ENCODE results near the gene PALS1.

The PALS1 gene

DNA sequence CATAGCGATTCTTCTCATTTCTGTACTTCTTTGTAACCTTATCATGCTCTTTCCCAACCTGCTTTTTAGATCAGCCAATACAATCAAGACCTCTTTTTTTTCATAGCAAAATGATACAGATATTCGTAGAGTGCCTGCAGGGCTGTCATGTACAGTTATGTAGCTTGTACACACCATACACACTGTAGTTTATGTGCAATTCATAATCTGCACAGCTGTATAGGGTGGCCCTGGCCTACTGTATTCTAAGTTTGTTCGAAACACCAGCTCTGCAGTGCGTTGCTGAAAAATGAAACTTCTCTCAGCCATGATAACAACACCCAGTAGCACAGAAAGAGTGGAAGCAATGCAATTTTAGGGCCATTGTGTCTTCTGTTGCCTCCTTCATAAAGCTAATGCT, 15.7 kb upstream of the PALS1 start:
- TF ChIP-seq Cebpa-rat (IDR thresholded peaks at IDR 0.05): no peak
- no peaks in the 10 kb centered on the region for H3K36me3 ChIP-seq
- H4K20me1 ChIP-seq: no peaks in the 10 kb centered on the region
- H3K4me2 ChIP-seq: no peak overlapping the region
- H3K4me3 ChIP-seq: no peak overlapping the region
- H3K4me1 ChIP-seq: no peaks in the 10 kb centered on the region
- no peak overlapping the region for H3K9ac ChIP-seq
- no peaks in the 10 kb centered on the region for H3K27me3 ChIP-seq
- H3K27ac ChIP-seq: no peak overlapping the region
- no peaks in the 10 kb centered on the region for H3K9me3 ChIP-seq (replicated peaks in 1 of 11)

DNA sequence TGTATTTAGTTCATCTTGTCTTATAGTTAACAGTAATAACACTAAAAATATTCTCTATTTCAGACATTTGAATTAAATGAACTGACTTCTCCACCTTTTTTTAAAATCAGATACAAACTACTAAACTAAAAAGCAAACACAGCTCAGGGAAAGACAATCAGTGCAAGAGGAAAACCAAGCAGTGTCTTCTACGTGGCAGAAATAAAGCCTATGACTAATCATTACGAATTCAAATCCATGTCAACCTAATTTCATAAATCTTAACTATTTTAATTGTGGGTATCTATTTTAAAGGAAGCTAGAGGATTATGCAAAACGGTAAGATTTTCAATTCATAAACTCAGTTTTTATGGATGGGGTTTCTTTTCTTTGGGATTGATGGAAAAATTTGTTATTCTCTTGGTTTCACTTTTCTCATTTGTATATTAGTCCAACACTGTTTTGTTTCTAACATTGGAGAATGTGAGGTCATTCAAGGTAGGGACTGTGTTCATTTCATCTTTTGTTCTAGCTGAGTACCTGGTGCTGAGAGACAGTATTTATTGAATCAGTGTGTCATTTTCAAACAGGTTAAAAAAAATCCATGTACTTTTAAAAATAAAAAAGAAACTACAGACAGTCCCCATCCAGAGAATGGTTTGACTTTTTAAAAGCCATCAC, 12.8 kb upstream of the PALS1 start:
- TF ChIP-seq Cebpa-rat (IDR thresholded peaks at IDR 0.05): no peak
- H3K27ac ChIP-seq: no peak overlapping the region
- H3K9ac ChIP-seq: no peak overlapping the region
- no peak overlapping the region for H3K4me2 ChIP-seq
- no peaks in the 10 kb centered on the region for H4K20me1 ChIP-seq
- H3K4me3 ChIP-seq: no peak overlapping the region
- H3K9me3 ChIP-seq (replicated peaks in 1 of 11): no peaks in the 10 kb centered on the region
- H3K4me1 ChIP-seq: no peaks in the 10 kb centered on the region
- H3K27me3 ChIP-seq: no peaks in the 10 kb centered on the region
- no peaks in the 10 kb centered on the region for H3K36me3 ChIP-seq

- TF ChIP-seq Cebpa-rat (IDR thresholded peaks at IDR 0.05): no peak
- H3K27me3 ChIP-seq: no peaks in the 10 kb centered on the region
- no peaks in the 10 kb centered on the region for H3K36me3 ChIP-seq
- no peaks in the 10 kb centered on the region for H3K4me1 ChIP-seq
- no peak overlapping the region for H3K4me2 ChIP-seq
- no peaks in the 10 kb centered on the region for H3K9me3 ChIP-seq (replicated peaks in 1 of 11)
- no peaks in the 10 kb centered on the region for H4K20me1 ChIP-seq
- no peak overlapping the region for H3K9ac ChIP-seq
- no peak overlapping the region for H3K27ac ChIP-seq
- H3K4me3 ChIP-seq: no peak overlapping the region
These were observed 9.2 kb upstream of the PALS1 start for GRCh38 chr14:67232066-67232465.

DNA sequence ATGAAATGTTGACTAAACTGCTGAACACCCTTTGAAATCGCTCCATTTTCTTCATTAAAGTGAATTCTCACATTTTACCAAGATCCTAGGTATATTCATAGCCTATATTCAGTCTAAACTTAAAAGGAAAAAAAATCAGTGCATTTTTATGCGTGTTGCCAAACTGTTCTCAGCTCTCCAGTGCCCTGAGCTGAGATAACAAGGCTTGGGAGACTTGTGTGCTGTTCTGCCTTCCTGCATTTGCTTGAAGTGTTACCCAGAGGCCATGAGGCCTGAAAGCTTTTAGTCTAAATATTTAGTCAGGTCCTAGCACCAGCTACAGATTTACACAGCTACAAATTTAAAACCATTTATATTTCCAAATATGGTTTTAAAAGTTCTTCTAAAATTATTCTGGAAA, 8.6 kb upstream of the PALS1 start:
- TF ChIP-seq Cebpa-rat (IDR thresholded peaks at IDR 0.05): no peak
- no peaks in the 10 kb centered on the region for H3K27me3 ChIP-seq
- H3K36me3 ChIP-seq: no peaks in the 10 kb centered on the region
- no peaks in the 10 kb centered on the region for H3K4me1 ChIP-seq
- no peak overlapping the region for H3K4me2 ChIP-seq
- no peaks in the 10 kb centered on the region for H4K20me1 ChIP-seq
- H3K4me3 ChIP-seq: no peak overlapping the region
- H3K9me3 ChIP-seq (replicated peaks in 1 of 11): no peaks in the 10 kb centered on the region
- no peak overlapping the region for H3K9ac ChIP-seq
- H3K27ac ChIP-seq: no peak overlapping the region

GRCh38 chr14:67237591-67237990, 3.6 kb upstream of the PALS1 start:
- no peak for TF ChIP-seq Cebpa-rat (IDR thresholded peaks at IDR 0.05)
- Histone ChIP-seq H3K27me3 (no peaks in the 10 kb centered on the region), H3K4me1 (peaks cover 5 to 11% (median 10%) of the 10 kb centered on the region in 10 experiments), H3K4me3 (no peak overlapping the region), H3K36me3 (no peaks in the 10 kb centered on the region), H3K4me2 (no peak overlapping the region), H3K9me3 (replicated peaks in 1 of 11) (no peaks in the 10 kb centered on the region), H4K20me1 (0 out of 22 replicates have a peak, but pooled peaks cover 0 to 1% (median 0%) of the 10 kb centered on the region in 11 experiments), H3K9ac (no peak overlapping the region), H3K27ac (no peak overlapping the region)

- no peak overlapping the region for H3K9ac ChIP-seq
- TF ChIP-seq Cebpa-rat (IDR thresholded peaks at IDR 0.05): no peak
- no peak overlapping the region for H3K27ac ChIP-seq
- H3K27me3 ChIP-seq: no peaks in the 10 kb centered on the region
- no peaks in the 10 kb centered on the region for H3K9me3 ChIP-seq (replicated peaks in 1 of 11)
- peaks cover 9 to 20% (median 16%) of the 10 kb centered on the region in 10 experiments for H3K4me1 ChIP-seq
- no peaks in the 10 kb centered on the region for H3K36me3 ChIP-seq
- H4K20me1 ChIP-seq: peaks cover 0 to 9% (median 5%) of the 10 kb centered on the region in 11 experiments; a peak in 6 of 22 replicates
- H3K4me3 ChIP-seq: no peak overlapping the region
- 0 out of 22 replicates have a peak overlapping the region, but pooled peaks of 2 of the 11 experiments have one; percentile 87 to 90 for H3K4me2 ChIP-seq
These were observed 1.7 kb upstream of the PALS1 start for GRCh38 chr14:67239582-67239981.

GRCh38 chr14:67240168-67240932, 885 bp upstream of the PALS1 start:
- H3K4me3 ChIP-seq: peak overlapping the region; percentile 77 to 96 (median 86)
- H4K20me1 ChIP-seq: peaks cover 0 to 15% (median 7%) of the 10 kb centered on the region in 11 experiments; a peak in 7 of 22 replicates
- no peaks in the 10 kb centered on the region for H3K36me3 ChIP-seq
- H3K27ac ChIP-seq: peak overlapping the region in 10 of 11 experiments; percentile 10 to 91 (median 57); a peak in 17 of 22 replicates
- TF ChIP-seq Cebpa-rat (IDR thresholded peaks at IDR 0.05): no peak
- H3K4me2 ChIP-seq: peak overlapping the region; percentile 82 to 96 (median 89)
- peaks cover 9 to 20% (median 16%) of the 10 kb centered on the region in 10 experiments for H3K4me1 ChIP-seq
- H3K9ac ChIP-seq: peak overlapping the region; percentile 78 to 92 (median 88)
- no peaks in the 10 kb centered on the region for H3K9me3 ChIP-seq (replicated peaks in 1 of 11)
- H3K27me3 ChIP-seq: no peaks in the 10 kb centered on the region

- Histone ChIP-seq H3K4me3 (peak overlapping the region; percentile 77 to 96 (median 86)), H4K20me1 (peaks cover 0 to 18% (median 9%) of the 10 kb centered on the region in 11 experiments; a peak in 7 of 22 replicates), H3K36me3 (no peaks in the 10 kb centered on the region), H3K27ac (peak overlapping the region; percentile 74 to 91 (median 86)), H3K4me2 (peak overlapping the region; percentile 82 to 96 (median 89)), H3K9me3 (replicated peaks in 1 of 11) (no peaks in the 10 kb centered on the region), H3K9ac (peak overlapping the region; percentile 82 to 94 (median 88)), H3K27me3 (no peaks in the 10 kb centered on the region), H3K4me1 (peaks cover 9 to 20% (median 16%) of the 10 kb centered on the region in 10 experiments)
- TF ChIP-seq Cebpa-rat (IDR thresholded peaks at IDR 0.05): no peak
These were observed 241 bp upstream of the PALS1 start for GRCh38 chr14:67240978-67241410.

DNA sequence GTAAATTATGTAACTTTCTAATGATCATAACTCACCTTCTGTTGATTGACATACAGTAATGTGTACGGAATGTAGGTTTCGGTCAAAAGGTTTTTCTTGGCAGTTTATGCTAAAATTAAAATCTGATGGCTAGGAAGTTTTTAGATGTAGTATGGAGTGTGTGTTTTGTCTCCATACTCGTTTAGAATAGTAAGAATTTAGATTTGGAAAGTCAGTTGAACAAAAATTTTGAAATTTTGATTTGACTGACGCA, 859 bp downstream of the PALS1 start:
- Histone ChIP-seq H3K4me2 (peak overlapping the region; percentile 42 to 88 (median 71)), H3K4me3 (peak overlapping the region; percentile 77 to 96 (median 86)), H3K27me3 (no peaks in the 10 kb centered on the region), H3K9ac (peak overlapping the region; percentile 82 to 94 (median 88)), H3K9me3 (replicated peaks in 1 of 11) (no peaks in the 10 kb centered on the region), H4K20me1 (peaks cover 0 to 27% (median 9%) of the 10 kb centered on the region in 11 experiments; a peak in 7 of 22 replicates), H3K36me3 (no peaks in the 10 kb centered on the region), H3K27ac (peak overlapping the region; percentile 74 to 91 (median 86); a peak in 21 of 22 replicates), H3K4me1 (peaks cover 9 to 20% (median 16%) of the 10 kb centered on the region in 10 experiments)
- TF ChIP-seq Cebpa-rat (IDR thresholded peaks at IDR 0.05): no peak

Measured in BLaER1 treated with 17β-estradiol and CSF1 and Interleukin-3, amounts not matched to agents 10 nM and 100 nM (cell line).